NCI-H1694 treated with DMSO at 0.1 percent for 48 hours (cell line): ENCODE data around the gene MAGI2.
A peak's percentile ranks its signal among the peaks of the same experiment; 100 is the strongest.
"Not testable (repeated sequence)": the region's sequence is repeated elsewhere in the genome, so short reads cannot be mapped to it uniquely, and the experiment has no call there.

Experiments
- DNase-seq: peaks from one replicate; lab custom pipeline; 2025; lab: John Stamatoyannopoulos, UW

The MAGI2 gene

DNA sequence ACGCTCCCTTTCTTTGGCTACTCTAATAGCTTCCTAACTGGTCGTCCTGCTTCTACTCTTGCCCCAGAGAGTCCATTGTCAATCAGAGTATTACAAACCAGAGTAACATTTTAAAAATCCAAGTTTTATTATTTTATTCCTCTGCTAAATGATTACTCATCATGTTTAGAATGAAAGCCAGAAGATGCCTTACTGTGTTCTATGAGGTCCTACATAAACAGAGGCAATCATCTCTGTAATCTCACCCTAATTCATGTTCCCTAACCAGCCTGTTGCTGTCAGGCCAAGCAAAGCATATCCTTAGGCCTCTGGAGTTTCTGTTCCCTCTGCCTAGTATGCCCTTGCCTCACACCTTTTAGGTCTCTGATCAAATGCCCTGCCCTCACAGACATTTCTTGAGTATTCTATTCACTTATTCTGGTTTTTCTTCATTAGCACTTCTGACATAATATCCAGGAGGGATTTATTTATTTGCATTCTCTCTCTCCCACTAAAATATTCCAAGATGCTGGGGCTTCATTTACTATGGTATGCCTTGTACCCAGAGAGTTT, 1157.3 kb downstream of the MAGI2 start:
- no peak for DNase-seq

DNA sequence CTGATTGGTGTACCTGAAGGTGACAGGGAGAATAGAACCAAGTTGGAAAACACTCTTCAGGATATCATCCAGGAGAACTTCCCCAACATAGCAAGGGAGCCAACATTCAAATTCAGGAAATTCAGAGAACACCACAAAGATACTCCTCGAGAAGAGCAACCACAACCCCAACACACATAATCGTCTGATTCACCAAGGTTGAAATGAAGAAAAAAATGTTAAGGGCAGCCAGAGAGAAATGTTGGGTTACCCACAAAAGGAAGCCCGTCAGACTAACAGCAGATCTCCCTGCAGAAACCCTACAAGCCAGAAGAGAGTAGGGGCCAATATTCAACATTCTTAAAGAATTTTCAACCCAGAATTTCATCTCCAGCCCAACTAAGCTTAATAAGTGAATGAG, 1164.0 kb downstream of the MAGI2 start:
- not testable (repeated sequence) for DNase-seq

DNA sequence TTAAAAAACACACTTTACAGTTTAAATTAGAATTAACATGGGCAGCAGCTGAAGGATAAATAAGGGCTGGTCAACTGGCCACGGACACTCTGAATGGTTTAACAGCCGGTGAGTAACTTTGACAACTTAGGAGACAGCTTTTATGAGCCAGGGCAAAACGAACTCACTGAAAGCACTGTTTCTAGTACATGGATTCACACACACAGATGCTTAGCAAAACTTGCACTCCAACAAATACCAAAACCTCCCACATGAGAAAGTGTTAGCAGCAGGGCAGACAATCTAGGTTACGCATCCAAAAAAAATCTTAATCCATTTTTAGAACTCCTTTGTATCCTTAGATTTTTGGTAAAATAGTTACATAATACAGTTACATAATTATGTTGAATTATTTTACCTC, 1168.5 kb downstream of the MAGI2 start:
- no peak for DNase-seq

DNA sequence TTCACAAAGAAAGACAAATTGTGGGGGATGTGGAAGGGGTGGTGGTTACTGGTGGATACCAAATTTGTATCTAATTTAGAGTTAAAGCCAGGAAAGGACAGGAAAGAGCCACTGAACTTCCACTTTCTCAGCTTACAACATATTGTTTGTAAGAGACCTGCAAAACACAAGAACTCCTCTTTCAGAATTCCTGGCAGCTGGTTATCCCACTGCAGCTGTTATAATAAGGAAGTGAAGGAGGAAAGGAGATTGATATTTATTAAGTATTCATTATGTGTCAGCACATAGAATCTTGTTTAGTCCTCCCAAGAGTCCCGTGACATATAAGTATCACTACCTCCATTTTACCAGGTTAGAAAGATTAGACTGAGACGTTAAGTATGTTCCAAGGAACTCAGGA, 1173.2 kb downstream of the MAGI2 start:
- no peak for DNase-seq

DNA sequence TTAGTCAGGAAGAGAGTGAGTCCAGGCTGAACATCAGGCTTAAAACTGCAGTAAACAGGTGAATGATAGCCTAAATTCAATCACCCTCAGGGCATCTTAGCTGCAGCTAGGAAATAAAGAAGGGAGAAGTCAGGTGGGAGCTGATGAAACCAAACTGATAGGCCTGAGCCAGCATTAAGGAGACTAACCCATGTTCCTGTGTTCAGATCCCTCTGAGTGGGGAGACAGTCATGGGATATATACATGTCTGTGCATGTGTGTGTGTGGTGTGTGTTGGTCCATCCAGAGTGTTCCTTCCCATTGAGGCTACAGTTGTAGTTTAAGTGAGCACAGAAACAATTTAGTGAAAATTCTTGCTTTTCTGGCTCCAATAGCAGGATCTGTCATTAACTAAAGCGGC, 1174.0 kb downstream of the MAGI2 start:
- DNase-seq, result no peak

DNA sequence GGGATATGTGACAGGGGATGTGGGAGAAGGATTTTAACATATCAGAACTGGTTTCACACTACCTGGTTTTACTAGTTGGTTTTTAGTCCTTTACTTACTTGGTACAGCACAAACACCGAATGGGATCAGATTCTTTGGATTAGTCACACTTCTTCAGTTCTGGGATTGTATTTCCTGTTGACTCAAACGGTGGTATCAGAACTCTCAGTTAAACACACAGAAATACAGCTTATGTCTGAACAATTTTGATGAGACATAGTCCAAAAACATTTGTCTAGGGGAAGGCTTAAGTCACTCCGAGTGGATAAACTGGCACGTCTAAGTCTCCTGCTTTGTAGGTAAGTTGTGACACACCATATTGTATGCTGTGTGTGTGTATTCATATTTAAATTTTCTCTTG, 1174.4 kb downstream of the MAGI2 start:
- DNase-seq, result no peak

DNA sequence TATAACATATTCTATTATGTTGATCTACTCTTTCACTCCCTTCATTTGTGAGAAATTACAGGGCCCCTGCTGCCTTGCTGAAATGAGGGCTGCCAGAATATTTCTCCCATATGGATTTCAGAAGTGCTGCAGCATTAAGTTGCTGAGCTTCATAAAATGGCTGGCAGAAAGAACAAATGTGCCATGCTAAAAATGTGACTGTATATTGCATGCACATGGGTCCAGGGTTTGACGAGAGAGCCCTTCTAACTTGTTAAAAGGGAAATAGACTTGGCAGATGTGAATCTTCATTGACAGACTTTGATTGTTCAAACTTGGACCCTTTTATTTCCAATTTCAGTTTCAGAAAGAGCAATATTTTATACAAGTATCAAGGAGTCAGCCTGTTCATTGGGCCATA, 1186.3 kb downstream of the MAGI2 start:
- no peak for DNase-seq

DNA sequence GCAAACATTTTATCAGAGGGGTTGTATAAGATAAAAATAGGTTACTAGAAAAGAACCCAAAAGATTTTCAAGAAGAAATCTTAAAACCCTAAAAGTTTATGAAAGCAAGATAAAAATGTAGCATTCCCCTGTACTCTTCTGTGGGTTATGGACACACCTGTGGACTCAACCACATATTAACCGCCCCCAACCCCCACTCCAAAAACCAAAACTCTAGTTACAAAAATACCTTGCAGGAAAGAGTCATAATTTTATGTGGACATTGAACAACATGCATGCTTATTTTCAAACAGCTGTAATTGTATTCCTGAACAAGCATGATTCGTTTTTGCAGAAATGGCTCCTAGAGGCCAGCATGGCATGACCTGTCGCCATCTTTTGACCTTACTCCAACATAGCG, 1188.0 kb downstream of the MAGI2 start:
- DNase-seq, result no peak

DNA sequence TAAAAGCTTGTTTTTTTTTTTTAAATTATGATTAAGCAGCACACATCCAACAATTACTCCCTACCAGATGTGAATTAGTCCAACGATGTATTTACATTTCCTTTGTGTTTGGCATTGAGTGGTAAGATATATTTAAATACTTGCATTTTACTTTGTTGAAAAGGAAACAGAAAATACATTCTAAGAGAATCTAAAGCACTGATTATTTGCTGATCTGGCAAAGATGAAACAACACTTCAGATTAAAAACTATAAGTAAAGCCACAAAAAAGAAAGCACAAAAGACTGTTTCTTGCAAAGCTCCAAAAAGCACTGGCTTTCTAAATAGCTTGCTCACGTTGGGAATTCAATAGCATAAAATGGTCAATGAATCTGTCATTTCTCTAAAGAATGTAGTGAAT, 1188.4 kb downstream of the MAGI2 start:
- no peak for DNase-seq

DNA sequence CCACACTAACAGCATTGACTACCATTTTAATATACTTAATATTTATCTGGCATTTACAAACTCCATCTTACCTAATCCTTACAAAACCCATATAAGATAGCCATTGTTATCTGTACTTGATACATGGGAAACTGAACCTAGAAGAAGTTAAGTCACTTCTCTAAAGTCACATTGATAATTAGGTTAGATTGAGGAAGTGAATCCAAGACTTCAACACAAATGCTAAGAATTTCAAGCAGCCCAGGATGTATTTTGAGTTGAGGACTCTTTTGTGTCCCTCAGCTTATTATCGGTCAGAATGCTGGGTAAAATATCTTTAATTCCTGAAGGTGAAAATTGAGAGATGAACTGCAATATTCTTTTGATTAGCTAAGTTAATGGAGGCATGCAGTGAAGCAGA, 1189.4 kb downstream of the MAGI2 start:
- DNase-seq, result no peak

DNA sequence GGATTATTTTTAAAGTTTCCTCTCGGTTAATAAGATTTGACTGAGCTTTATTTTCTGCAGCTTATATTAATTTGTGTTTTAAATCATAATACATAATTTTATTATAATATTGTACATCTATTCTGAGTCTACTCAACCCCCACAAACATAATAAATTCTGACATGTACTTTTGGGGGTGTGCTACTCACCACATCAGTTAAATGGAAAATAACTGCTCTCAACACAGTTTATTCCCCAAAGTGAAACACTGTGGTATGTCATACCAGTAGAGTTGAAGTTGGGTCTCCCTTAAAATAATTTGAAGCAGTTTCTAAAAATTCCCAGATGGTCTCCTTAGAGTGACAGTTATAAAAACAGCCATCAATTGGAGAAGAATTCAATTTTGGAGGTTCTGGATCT, 1191.7 kb downstream of the MAGI2 start:
- DNase-seq, result no peak

DNA sequence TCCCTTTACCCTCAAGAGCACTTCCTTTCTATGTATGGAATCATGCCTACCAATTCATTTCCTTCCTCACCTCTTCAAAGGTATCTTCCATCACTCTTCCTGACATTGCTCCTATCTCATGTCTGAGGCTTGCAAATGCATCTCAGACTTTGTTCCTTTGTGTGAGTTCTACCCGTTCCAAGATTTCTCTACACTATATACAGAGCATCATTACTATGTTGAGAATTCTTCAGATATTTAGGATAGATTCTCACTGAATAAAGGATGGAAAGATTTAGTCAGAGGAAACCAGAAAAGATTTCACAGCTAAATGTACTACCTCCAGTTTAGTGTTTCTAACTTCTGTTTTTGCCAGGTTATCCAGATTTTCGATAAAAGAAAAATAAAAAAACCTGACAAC, 1192.2 kb downstream of the MAGI2 start:
- DNase-seq, result no peak

DNA sequence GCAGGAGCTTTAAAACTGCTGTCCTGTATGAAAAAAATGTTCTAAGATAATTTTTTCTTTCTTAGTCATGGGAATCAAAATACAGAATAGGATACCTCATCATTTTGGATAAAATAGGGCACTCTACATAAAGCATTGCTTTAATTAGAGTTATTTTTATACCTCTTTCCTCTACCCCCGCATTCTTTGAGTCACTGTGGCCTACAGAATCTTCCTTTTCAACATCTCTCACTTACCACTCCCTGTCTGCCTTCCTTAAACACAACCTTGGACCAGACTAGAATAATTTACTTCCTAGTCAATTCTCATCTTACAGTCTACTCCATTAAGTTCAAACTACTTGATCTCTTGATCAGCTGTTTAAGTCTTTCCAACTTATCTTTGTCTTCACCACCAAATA, 1192.6 kb downstream of the MAGI2 start:
- no peak for DNase-seq

DNA sequence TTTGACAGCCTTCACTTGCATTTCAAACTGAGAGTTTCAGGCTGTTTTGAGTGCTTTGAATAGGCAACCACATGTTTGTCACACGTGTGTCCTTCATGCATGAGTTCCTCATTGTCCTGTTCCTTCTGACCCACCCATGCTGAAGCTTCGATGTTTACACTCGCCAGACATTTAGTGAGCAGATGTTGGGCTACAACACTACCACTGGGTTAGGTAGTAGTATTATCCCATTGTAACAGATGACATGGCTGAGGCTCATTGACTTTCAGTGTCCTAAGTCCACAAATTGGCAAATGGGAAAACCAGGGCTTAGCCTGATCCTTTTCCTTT, 1198.8 kb downstream of the MAGI2 start:
- peak; percentile 8 for DNase-seq

DNA sequence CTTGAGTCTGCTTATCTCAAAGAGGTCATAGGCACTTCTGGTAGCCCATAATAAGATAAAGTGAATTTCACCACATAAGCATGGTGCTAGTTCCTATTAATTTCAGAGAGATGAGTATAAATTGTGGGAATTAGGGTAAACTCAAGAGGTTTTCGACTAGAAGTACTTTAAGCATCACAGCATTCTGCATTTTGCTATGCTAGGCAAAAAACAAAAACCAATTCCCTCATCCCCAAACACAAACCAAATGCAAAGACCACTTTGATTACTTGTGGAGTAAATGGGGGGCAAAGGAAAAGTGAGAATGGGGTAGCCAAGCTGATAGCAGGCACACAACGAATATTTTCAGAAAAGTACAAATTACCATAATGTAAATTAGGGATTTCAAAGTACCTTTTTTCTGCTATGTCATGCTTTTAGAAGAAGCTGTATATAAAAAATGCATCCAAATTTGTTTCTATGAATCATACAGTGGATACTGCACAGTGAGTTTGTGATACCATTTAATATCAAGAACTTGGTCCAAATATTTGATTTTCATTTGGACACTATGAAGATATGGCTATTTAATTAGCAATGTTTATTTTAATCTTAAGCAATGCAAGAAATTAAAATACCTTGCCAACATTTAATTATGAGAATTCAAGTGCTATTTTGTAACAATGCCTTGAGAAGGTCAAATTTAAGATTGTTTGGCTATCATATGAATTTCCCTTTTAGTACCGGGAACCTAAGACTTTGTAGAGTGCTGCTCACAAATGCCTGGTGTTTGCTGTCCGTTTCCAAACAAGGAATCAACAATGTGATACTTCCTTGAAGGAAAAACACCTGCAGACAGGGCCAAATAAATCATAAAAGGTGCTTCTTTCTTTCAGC, 1199.4 kb downstream of the MAGI2 start:
- no peak for DNase-seq

DNA sequence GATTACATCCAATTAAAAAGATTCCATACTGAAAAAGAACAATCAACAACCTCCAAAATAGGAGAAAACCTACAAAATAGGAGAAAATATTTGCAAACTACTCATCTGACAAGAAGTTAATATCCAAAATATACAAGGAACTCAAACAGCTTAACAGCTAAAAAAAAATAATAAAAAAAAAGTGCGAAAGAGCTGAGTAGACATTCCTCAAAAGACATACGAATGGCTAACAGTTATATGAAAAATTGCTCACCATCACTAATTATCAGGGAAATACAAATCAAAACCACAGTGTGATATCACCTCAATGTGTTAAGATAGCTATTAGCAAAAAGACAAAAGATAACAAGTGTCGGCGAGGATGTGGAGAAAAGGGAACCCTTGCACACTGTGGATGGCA, 1204.6 kb downstream of the MAGI2 start:
- DNase-seq, result no peak

DNA sequence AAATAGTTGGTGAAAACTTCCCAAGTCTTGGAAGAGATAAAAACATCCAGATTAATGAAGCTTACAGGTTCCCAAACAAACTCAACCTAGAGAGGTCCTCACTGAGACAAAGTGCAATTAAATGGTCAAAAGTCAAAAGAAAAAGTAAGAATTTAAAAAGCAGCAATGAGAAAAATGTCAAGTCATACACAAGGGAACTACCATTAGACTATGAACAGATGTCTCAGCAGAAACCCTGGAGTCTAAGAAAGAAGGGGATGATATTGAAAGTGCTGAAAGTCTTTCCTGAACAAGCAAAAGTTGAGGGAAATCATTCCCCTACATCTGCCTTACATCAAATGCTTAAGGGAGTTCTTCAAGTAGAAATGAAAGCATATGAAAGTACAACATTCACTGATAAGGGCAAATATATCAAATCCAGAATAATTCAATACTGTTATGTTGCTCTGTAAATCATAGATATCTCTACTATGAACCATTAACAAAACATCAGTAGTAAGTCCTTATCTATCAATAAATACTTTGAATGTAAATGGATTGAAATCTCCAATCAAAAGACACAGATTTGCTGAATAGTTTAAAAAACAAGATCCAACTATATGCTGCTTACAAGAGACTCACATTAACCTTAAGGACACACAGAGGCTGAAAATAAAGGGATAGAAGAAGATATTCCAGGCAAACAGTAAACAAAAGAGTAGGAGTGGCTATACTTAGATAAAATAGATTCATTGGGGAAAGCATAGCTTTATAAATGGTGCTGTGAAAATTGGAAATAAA, 1205.4 kb downstream of the MAGI2 start:
- no peak for DNase-seq

DNA sequence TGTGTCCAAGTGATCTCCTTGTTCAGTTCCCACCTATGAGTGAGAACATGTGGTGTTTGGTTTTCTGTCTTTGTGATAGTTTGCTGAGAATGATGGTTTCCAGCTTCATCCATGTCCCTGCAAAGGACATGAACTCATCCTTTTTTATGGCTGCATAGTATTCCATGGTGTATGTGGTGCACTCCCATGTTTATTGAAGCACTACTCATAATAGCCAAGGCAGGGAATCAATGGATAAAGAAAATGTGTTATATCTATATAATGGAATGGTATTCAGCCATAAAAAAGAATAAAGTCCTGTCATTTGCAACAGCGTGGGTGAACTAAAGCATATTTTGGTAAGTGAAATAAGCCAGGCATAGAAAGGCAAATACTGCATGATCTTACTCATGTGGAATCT, 1213.3 kb downstream of the MAGI2 start:
- DNase-seq, result not testable (repeated sequence)

DNA sequence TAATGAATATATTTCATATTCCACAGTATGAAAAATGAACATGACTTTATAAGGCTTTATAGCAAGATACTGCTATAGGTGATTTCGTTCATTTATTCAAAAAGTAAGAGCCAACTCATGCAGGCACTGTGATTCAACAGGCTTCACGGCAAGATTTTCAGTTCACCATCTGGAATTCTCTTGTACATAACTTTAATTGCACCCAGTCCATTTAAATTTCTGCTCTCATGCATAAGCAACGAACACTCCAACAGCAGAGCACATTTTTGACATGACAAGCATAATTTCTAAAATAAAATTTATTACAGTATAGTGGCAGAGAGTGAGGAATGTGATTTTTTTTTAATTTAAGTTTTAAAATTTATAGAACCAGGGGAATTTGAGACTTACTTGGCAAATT, 1218.8 kb downstream of the MAGI2 start:
- DNase-seq, result no peak

DNA sequence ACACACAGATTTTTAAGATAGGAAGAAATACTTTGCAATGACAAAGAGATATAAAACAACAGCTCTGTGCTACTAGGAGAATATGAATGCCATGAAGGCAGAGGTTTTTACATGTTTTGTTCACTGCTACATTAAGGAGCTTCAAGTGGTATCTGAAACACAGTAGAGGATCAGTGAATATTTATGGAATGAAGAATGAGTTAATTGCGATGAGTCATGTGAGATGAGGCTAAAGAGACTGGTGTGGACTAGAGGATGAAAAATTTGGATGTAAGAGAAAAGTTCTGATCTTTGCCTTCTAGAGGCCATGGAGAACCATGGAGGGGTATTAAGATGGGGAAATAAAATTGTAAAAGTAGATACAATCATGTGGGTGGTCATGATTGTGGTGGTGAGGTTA, 1220.7 kb downstream of the MAGI2 start:
- DNase-seq, result no peak

DNA sequence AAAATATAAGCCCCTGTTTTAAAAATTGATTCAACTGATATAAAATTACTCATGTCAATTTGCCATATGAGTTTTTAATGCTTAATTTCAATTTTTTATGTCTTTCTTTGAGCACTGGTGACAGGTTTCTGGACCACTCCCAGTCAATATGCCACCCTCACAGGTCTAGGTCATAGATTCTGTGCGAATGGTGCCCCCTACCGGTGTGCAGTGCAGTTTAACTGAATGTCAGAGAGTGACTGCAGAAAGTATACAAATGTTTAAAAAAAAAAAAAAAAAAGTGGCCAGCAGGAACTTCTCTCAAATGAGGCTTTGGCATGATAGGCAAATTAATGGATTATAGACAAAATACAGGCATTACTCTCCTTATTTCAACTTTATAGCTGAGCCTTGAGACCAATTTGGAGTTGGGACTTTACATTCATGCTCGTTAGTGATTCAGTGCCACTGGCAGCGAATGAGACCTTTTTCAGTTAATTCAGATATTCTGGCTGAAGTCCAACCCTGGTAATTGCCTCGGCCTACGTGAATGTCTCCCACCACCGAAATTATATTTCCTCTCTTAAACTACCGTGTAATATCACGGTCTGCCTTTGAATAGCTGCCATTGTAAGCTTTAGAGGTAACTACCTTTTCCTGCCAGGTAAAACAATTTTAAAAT, 1227.3 kb downstream of the MAGI2 start:
- peak; percentile 90 for DNase-seq

DNA sequence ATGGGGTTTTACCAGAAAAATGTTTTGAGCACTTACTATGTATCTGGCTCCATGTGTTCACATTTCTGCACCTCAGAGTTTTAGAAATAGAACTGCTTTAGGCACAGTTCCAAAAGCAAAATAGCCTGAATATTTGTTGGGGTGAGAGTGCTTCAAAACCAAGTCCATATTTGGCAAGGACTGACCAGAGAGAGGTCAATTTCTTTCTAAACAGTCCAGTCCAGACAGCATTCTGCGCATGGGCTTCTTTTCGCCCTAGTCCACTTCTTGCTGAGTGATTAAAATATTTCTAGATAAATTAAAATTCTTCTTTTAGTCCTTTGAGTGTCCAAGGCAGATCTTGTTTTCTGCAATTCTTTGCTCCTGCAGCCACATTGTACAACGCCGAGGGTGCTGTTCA, 1227.9 kb downstream of the MAGI2 start:
- DNase-seq, result no peak

DNA sequence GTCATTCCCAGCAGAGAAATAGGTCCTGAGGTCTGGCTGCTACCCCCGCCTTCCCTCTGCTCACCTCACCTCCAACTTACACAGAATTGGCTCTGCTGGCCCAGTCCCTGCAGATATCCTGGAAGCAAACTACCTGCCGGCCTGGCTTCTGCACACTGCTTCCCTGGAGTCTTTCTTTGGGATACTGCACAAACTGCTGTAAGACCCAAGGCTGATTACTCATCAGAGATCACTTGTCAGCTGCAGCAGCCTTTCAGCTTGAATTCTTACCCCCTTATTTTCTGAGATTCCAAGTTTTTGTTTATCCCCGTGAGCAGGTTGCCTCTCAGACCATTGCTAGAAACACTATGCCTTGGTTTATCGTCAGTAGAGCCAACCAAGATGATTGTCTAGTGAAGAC, 1228.5 kb downstream of the MAGI2 start:
- no peak for DNase-seq
